GM19468 (cell line): ENCODE results near the gene OR56A4.

Experiments used
- ATAC-seq: cut with Tn5 transposase; IDR thresholded peaks from one replicate; pipeline ENCODE4 v1.9.1; 2021; ENCODE audit warnings: mild to moderate bottlenecking, moderate library complexity, moderate number of reproducible peaks; ENCODE audit not compliant: unreplicated experiment; ENCODE audit errors: extremely low read depth

Gene OR56A4

GRCh38 chr11:6006846-6007245 lies at the start of gene OR56A4:
TSS of gene OR56A4 (minus strand) at chr11:6006946. CDS start at chr11:6002992, 3,954 bp downstream.
- ATAC-seq: no peak

- ATAC-seq: no peak
Measured at GRCh38 chr11:6055569-6055968, 48.8 kb upstream of the OR56A4 start.

- no peak for ATAC-seq
Measured at GRCh38 chr11:6052374-6052773, 45.6 kb upstream of the OR56A4 start.

GRCh38 chr11:6040874-6041273 lies 34.1 kb upstream of the OR56A4 start:
- no peak for ATAC-seq

- no peak for ATAC-seq
Measured at GRCh38 chr11:6030708-6031405, 24.1 kb upstream of the OR56A4 start, which contains the start of gene OR56A1. TSS of gene OR56A1 (minus strand) at chr11:6030758. CDS start at chr11:6027692, 3,066 bp downstream.

- ATAC-seq: no peak
Measured at GRCh38 chr11:6027501-6027900, 20.8 kb upstream of the OR56A4 start.

GRCh38 chr11:6025056-6025455 lies 18.3 kb upstream of the OR56A4 start:
- no peak for ATAC-seq

GRCh38 chr11:6022956-6023355 lies 16.2 kb upstream of the OR56A4 start:
- ATAC-seq: no peak

- no peak for ATAC-seq
Measured at GRCh38 chr11:6013042-6013441, 6.3 kb upstream of the OR56A4 start.

GRCh38 chr11:6012035-6012668 lies 5.4 kb upstream of the OR56A4 start:
- no peak for ATAC-seq

GRCh38 chr11:6006395-6006794 lies 351 bp downstream of the OR56A4 start:
- ATAC-seq: no peak

GRCh38 chr11:6002202-6002699 lies 4.5 kb downstream of the OR56A4 start:
- ATAC-seq: no peak

- no peak for ATAC-seq
Measured at GRCh38 chr11:5994791-5995190, 12.0 kb downstream of the OR56A4 start.

GRCh38 chr11:5992604-5993251 lies 14.0 kb downstream of the OR56A4 start:
- no peak for ATAC-seq

GRCh38 chr11:5992150-5992549 lies 14.6 kb downstream of the OR56A4 start:
- no peak for ATAC-seq

GRCh38 chr11:5989203-5989602 lies 17.5 kb downstream of the OR56A4 start:
- no peak for ATAC-seq

GRCh38 chr11:5986885-5987284 lies 19.9 kb downstream of the OR56A4 start, which contains the start of gene OR52L1:
TSS of gene OR52L1 (minus strand) at chr11:5986985. CDS start at chr11:5986930, 55 bp downstream.
- ATAC-seq: no peak

- ATAC-seq: no peak
Measured at GRCh38 chr11:5983443-5983842, 23.3 kb downstream of the OR56A4 start.

GRCh38 chr11:5973530-5973929 lies 33.2 kb downstream of the OR56A4 start:
- ATAC-seq: no peak

GRCh38 chr11:5968394-5968793 lies 38.4 kb downstream of the OR56A4 start, which contains the start of gene OR56A5:
TSS of gene OR56A5 (minus strand) at chr11:5968494. CDS start at chr11:5968494, 0 bp downstream.
- no peak for ATAC-seq

GRCh38 chr11:5967708-5968107 lies 39.0 kb downstream of the OR56A4 start:
- no peak for ATAC-seq
